Activated CD8-positive, alpha-beta memory T cell treated with anti-CD3 and anti-CD28 coated beads for 1 hour (primary cell): ENCODE data around the gene PPME1.
A peak's percentile ranks its signal among the peaks of the same experiment; 100 is the strongest.
"Not testable (repeated sequence)": the region's sequence is repeated elsewhere in the genome, so short reads cannot be mapped to it uniquely, and the experiment has no call there.

Experiments used
- DNase-seq, 2 donors: peaks; one replicate each; pipeline ENCODE4 v3.0.0-alpha.2; 2020; ENCODE audit warnings: low read depth in 1 of 2; ENCODE audit errors: extremely low read depth in 1 of 2

PPME1 gene, protein sequence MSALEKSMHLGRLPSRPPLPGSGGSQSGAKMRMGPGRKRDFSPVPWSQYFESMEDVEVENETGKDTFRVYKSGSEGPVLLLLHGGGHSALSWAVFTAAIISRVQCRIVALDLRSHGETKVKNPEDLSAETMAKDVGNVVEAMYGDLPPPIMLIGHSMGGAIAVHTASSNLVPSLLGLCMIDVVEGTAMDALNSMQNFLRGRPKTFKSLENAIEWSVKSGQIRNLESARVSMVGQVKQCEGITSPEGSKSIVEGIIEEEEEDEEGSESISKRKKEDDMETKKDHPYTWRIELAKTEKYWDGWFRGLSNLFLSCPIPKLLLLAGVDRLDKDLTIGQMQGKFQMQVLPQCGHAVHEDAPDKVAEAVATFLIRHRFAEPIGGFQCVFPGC

DNA sequence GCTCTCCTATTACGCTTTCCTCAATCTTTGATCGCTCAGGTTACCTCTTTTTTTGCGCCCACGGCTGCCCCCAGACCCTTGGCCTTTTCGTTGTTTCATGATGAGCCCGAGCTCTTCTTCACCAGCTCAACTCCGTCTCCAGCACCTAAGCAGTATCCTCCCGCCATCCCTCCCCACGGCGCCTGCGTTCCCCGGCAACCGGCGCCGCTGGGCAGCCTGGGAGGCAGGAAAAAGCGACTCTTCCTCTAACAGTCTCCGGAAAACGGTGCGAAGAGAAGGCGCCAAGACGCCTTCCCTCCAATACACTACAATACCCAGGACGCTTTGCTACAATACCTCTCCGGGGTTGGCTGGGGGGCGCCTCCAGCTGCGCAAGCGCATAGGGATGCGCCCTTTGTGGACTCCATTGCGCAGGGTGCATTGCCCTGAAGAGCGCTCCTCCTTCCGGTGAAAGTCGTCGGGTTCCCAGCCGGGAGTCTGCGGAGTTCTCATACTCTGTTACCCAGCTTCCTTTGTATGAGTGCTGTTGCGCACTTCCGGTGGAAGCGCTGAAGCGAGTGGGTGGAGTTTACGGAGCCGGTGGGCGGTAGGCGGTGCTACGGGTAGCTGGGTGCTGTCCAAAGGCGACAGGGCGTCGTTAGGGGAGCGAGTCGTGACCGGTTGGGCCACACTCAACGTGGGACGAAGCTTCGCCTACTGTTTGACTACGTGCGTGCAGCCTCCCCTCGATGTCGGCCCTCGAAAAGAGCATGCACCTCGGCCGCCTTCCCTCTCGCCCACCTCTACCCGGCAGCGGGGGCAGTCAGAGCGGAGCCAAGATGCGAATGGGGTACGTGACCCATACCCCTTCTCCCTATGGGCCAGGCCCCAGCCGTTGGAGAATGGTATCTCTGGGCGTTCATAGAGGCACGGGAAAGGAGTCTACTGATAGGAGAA, at the start of gene PPME1, which contains the start of gene C2CD3:
TSS of gene PPME1 (plus strand) at position 596 of the 936 bp plus-strand sequence. CDS start at position 729, 133 bp downstream.
TSS of gene C2CD3 (minus strand) at position 309 of the 936 bp plus-strand sequence. CDS start at position 99, 210 bp downstream.
- peak; percentile 90 to 93 for DNase-seq

GRCh38 chr11:74121804-74122203, 49.3 kb upstream of the PPME1 start:
- DNase-seq: no peak

- DNase-seq: no peak
These were observed 48.1 kb upstream of the PPME1 start for GRCh38 chr11:74123008-74123448.

- DNase-seq: not testable (repeated sequence)
These were observed 42.0 kb upstream of the PPME1 start for GRCh38 chr11:74129121-74129520.

DNA sequence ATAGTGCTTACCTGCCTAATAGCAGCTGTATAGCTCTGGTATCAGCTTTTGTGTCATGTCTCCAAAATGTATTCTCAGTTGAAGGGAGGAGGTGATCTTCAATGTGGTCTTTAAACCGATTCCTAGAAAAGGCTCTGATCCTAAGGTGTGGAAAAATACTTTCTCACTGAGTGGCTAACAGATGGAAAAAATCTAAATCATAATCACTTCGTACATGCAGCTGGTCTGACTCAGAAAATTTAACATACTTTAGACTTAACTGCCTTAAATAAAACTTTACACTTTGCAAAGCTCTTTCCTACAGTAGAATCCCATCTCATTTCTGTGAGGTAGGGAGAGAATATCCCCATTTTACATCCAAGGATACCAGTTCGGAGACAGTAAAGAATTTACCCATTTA, 38.3 kb upstream of the PPME1 start:
- no peak for DNase-seq

DNA sequence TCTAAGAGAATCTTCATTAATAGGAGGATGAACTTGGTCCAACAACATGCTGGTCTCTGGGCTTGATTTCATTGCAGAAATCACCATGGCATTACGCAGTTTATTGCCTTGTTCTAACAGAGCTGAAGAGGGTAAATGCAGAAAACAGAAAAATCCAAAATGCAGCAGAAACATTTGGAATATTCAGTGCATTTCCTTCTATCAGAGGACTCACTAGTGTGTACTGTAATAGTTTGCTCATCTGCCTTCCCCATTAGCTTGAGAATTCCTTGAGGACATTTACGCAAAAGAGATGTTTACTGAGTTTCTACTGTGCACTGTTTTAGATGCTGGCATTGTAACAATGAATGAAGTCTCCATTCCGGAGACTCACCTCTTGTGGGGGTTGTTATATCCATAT, 37.7 kb upstream of the PPME1 start:
- no peak for DNase-seq

DNA sequence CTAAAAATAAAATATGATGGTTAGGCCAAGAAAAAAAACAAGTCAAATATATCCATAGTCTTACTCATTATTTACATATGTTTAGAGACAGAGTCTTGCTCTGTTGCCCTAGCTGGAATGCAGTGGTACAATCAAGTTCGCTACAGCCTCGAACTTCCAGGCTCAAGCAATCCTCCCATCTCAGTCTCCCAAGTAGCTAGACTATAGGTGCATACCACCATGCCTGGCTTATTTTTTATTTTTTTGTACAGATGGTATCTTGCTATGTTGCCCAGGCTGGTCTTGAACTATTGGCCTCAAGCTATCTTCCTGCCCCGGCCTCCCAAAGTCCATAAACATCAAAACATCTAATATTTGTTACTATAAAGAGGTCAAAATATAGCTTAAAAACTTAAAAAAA, 36.4 kb upstream of the PPME1 start:
- no peak for DNase-seq

- DNase-seq: no peak
These were observed 35.8 kb upstream of the PPME1 start for GRCh38 chr11:74135127-74135840.

DNA sequence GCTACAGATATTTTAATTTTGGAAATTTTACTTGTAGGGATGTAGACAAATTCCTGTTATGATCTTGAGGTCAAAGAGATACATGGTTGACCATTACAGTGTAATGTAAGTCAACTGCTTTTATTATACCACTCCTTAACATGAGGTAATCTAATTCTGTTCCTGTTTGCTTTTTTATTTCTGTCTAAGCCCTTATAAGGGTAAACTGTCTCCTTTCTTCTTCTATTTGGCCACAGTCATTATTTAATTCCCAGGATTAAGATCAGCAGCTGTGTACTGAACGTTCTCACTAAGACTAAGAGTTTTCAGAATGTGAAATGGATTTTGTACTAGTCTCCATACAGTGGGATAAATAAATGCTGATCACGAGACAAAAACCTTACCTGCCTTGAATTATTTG, 33.1 kb upstream of the PPME1 start:
- DNase-seq: no peak

- DNase-seq: no peak
These were observed 32.5 kb upstream of the PPME1 start for GRCh38 chr11:74138572-74138971.

DNA sequence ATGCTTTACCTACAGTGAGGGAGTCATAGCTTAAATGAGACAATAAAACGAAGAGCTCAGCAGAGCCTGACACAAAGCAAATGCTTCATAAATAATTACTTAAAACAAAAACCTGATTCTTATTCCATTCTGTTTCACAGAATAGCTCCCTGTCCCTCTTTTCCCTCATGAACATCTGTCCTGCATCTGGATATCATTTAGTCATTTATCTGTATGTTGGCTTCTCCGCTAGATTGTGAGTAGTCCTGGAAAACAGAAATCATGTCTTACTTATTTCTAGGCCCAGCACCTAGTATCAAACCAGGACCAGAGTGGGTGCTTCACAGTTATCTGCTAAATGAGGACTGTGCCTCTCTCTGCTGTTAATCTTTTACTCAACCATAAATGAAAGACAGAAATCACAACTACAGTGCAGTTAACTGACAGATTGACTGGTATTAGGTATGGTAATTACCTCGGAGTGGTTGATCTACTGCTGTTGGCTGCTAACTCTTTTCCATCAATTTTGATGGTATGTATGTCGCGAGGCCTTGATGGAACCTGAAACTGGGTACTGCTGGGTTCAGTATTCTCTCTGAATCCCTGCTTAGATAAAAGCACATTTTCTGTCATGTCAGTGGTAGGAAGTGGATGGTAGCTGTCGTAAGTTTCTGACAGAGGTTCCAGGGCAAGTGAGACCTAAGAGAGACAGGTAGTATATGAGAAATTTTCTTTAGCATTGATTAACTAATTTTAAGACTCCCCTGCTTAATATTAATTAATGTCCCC, 31.8 kb upstream of the PPME1 start:
- DNase-seq: no peak

DNA sequence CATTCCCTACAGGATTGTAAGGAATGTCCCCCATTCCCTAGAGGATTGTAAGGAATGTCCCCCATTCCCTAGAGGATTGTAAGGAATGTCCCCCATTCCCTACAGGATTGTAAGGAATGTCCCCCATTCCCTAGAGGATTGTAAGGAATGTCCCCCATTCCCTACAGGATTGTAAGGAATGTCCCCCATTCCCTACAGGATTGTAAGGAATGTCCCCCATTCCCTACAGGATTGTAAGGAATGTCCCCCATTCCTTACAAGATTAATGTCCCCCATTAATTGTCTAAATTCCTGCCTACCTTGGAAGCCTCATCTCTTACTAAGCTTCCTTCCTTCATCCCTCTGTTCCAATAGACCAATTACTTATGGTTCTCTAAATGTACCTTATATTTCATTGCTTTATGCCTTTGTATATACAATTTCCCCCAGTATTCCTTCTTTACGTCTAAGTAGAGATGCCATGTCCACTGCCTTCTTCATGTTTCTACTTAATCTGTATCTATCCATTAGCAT, 31.1 kb upstream of the PPME1 start:
- DNase-seq: not testable (repeated sequence)

- no peak for DNase-seq
These were observed 29.8 kb upstream of the PPME1 start for GRCh38 chr11:74141241-74141695.

- no peak for DNase-seq
These were observed 29.2 kb upstream of the PPME1 start for GRCh38 chr11:74141908-74142307.

- no peak for DNase-seq
These were observed 28.5 kb upstream of the PPME1 start for GRCh38 chr11:74142624-74143023.

DNA sequence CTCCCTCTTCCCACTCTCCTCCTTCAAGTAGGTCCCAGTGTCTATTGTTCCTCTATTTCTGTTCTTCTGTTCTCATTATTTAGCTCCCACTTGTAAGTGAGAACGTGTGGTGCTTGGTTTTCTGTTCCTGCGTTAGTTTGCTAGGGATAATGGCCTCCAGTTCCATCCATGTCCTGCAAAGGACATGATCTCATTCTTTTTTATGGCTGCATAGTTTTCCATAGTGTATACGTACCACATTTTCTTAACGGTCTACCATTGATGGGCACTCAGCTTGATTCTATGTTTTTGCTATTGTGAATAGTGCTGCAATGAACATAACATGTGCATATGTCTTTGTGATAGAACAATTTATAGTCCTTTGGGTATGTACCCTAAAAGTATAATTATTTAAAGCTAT, 26.5 kb upstream of the PPME1 start:
- DNase-seq: no peak

GRCh38 chr11:74147199-74147929, 23.7 kb upstream of the PPME1 start:
- DNase-seq: no peak

GRCh38 chr11:74153224-74153623, 17.9 kb upstream of the PPME1 start:
- DNase-seq: no peak

- no peak for DNase-seq
These were observed 16.3 kb upstream of the PPME1 start for GRCh38 chr11:74154620-74155281.
